H1 (cell line): ENCODE results near the gene APEH. TPM values are rescaled to one million over a fixed set of nuclear protein-coding genes. Genes with fewer than 3 reads are reported as not detected.

ENCODE experiments used
- CTCF ChIA-PET: fragments of 300-600 bp; sonication (Branson Sonifier 250); formaldehyde crosslinking; loops from one replicate; lab custom pipeline; 2021; ENCODE audit not compliant: partially characterized antibody; lab: Charles Lee
- POLR2A ChIA-PET: fragments of 300-600 bp; sonication (Branson Sonifier 250); formaldehyde crosslinking; loops from one replicate; lab custom pipeline; 2021; ENCODE audit warnings: inconsistent platforms; ENCODE audit not compliant: partially characterized antibody; lab: Charles Lee
- DNase-seq, 2 experiments: peaks; one replicate each; pipeline versions ENCODE4 v3.0.0 to v3.0.0-alpha.2; 2010 to 2022; ENCODE audit warnings: low spot score in 2 of 2, low read depth in 1 of 2, mixed read lengths in 1 of 2
- FAIRE-seq: peaks from 2 replicates; lab custom pipeline; 2011; peaks lifted over from hg19 to GRCh38; lab: Jason Lieb, UNC
- H2AFZ ChIP-seq: 2 replicates; pipeline ENCODE4 v1.8.1; 2012; ENCODE audit warnings: low read length, inconsistent platforms
- H2AK5ac ChIP-seq: 2 replicates; pipeline ENCODE4 v1.6.1; 2013; ENCODE audit warnings: low read depth, low read length
- H2BK120ac ChIP-seq: replicated peaks from 2 replicates; pipeline ENCODE3; 2013; ENCODE audit warnings: low read depth, low read length, inconsistent platforms
- H2BK12ac ChIP-seq: 2 replicates; pipeline ENCODE4 v1.6.1; 2013; ENCODE audit warnings: low read depth, low read length
- H2BK15ac ChIP-seq: 2 replicates; pipeline ENCODE4 v1.6.1; 2013; ENCODE audit warnings: low read length
- H2BK20ac ChIP-seq: 2 replicates; pipeline ENCODE4 v1.6.1; 2013; ENCODE audit warnings: low read length
- H2BK5ac ChIP-seq: 2 replicates; pipeline ENCODE4 v1.6.1; 2013; ENCODE audit warnings: low read depth, low read length
- H3K14ac ChIP-seq: 2 replicates; pipeline ENCODE4 v1.6.1; 2013; ENCODE audit warnings: inconsistent platforms; ENCODE audit not compliant: insufficient read length
- H3K18ac ChIP-seq: 2 replicates; pipeline ENCODE4 v1.6.1; 2013; ENCODE audit warnings: low read length; ENCODE audit errors: extremely low read depth
- H3K23ac ChIP-seq: 2 replicates; pipeline ENCODE4 v1.6.1; 2013; ENCODE audit warnings: inconsistent platforms; ENCODE audit not compliant: insufficient read length
- H3K23me2 ChIP-seq: 2 replicates; pipeline ENCODE4 v1.6.1; 2013; ENCODE audit warnings: low read depth, low read length
- H3K27ac ChIP-seq: 2 replicates; pipeline ENCODE4 v1.6.1; 2011; ENCODE audit warnings: low read depth, low read length, inconsistent platforms
- H3K27me3 ChIP-seq, 4 experiments: replicated peaks in 1 of 4; 1 replicate in 1 of 4; 2 replicates in 3 of 4; pipeline versions ENCODE4 v1.6.1 to v1.8.1; 2011 to 2013; ENCODE audit warnings: low read length in 3 of 4, mild to moderate bottlenecking in 3 of 4, inconsistent platforms in 2 of 4, mixed read lengths in 2 of 4, moderate library complexity in 1 of 4; ENCODE audit not compliant: control insufficient read depth in 3 of 4, insufficient read depth in 3 of 4; ENCODE audit errors: extremely low read depth in 1 of 4
- H3K36me3 ChIP-seq, 4 experiments: 2 replicates each; pipeline versions ENCODE4 v1.6.1 to v1.8.1; 2011 to 2013; ENCODE audit warnings: mild to moderate bottlenecking in 4 of 4, low read length in 3 of 4, moderate library complexity in 2 of 4, control low read depth in 1 of 4, inconsistent platforms in 1 of 4; ENCODE audit not compliant: insufficient read depth in 4 of 4, control insufficient read depth in 2 of 4
- H3K4ac ChIP-seq: replicated peaks from 2 replicates; pipeline ENCODE3; 2013; ENCODE audit warnings: low read length, low read depth, mixed read lengths, inconsistent platforms; ENCODE audit not compliant: insufficient read length
- H3K4me1 ChIP-seq, 4 experiments: replicated peaks in 1 of 4; 1 replicate in 1 of 4; 2 replicates in 3 of 4; pipeline versions ENCODE4 v1.6.1 to v1.8.1; 2011 to 2013; ENCODE audit warnings: low read length in 3 of 4, inconsistent platforms in 2 of 4, mixed read lengths in 1 of 4; ENCODE audit not compliant: insufficient read depth in 4 of 4, control insufficient read depth in 3 of 4
- H3K4me2 ChIP-seq, 2 experiments: 2 replicates each; pipeline versions ENCODE4 v1.6.1 to v1.8.1; 2011 to 2013; ENCODE audit warnings: low read depth in 2 of 2, low read length in 2 of 2, control low read depth in 1 of 2, inconsistent platforms in 1 of 2, mild to moderate bottlenecking in 1 of 2; ENCODE audit not compliant: insufficient read depth in 1 of 2
- H3K4me3 ChIP-seq, 4 experiments: fragments of 200-600, 300-600 bp in 1 of 4; sonication (generic), shearing (Covaris generic), sonication (Bioruptor Twin) in 1 of 4; 2 replicates each; pipeline versions ENCODE4 v1.5.1 to v1.8.1; 2011 to 2016; ENCODE audit warnings: low read length in 4 of 4, low read depth in 3 of 4, control low read depth in 2 of 4, inconsistent platforms in 2 of 4, mild to moderate bottlenecking in 2 of 4, mixed read lengths in 1 of 4, moderate library complexity in 1 of 4; ENCODE audit not compliant: insufficient read depth in 2 of 4; ENCODE audit errors: extremely low read depth in 1 of 4
- H3K56ac ChIP-seq: replicated peaks from 2 replicates; pipeline ENCODE3; 2013; ENCODE audit warnings: low read depth, mild to moderate bottlenecking, mixed read lengths, low read length, inconsistent platforms; ENCODE audit not compliant: insufficient read length
- H3K79me1 ChIP-seq: 2 replicates; pipeline ENCODE4 v1.6.1; 2013; ENCODE audit warnings: low read depth, low read length, control low read depth
- H3K79me2 ChIP-seq, 2 experiments: 2 replicates each; pipeline versions ENCODE4 v1.6.1 to v1.8.1; 2012 to 2013; ENCODE audit warnings: low read length in 2 of 2, mild to moderate bottlenecking in 2 of 2, inconsistent platforms in 1 of 2; ENCODE audit not compliant: insufficient read depth in 2 of 2, control insufficient read depth in 1 of 2
- H3K9ac ChIP-seq, 4 experiments: replicated peaks in 1 of 4; 1 replicate in 1 of 4; 2 replicates in 3 of 4; pipeline versions ENCODE4 v1.6.1 to v1.8.1; 2011 to 2013; ENCODE audit warnings: low read depth in 3 of 4, low read length in 3 of 4, control low read depth in 2 of 4, mild to moderate bottlenecking in 2 of 4, moderate library complexity in 2 of 4, inconsistent platforms in 1 of 4; ENCODE audit errors: extremely low read depth in 1 of 4
- H3K9me3 ChIP-seq, 2 experiments: 2 replicates each; pipeline versions ENCODE4 v1.6.1 to v1.8.1; 2012 to 2013; ENCODE audit warnings: mild to moderate bottlenecking in 2 of 2, moderate library complexity in 2 of 2, control low read depth in 1 of 2, inconsistent platforms in 1 of 2, low read depth in 1 of 2, low read length in 1 of 2, mixed read lengths in 1 of 2; ENCODE audit not compliant: insufficient read depth in 2 of 2
- H4K20me1 ChIP-seq, 2 experiments: replicated peaks in 1 of 2; 2 replicates each; pipeline versions ENCODE3 to v1.8.1; 2011 to 2013; ENCODE audit warnings: inconsistent platforms in 2 of 2, low read length in 2 of 2, mild to moderate bottlenecking in 1 of 2; ENCODE audit not compliant: insufficient read depth in 2 of 2, control insufficient read depth in 1 of 2
- H4K5ac ChIP-seq: 2 replicates; pipeline ENCODE4 v1.6.1; 2013; ENCODE audit warnings: low read length, low read depth, mixed read lengths, inconsistent platforms; ENCODE audit not compliant: insufficient read length
- H4K8ac ChIP-seq: 2 replicates; pipeline ENCODE4 v1.8.0; 2013; ENCODE audit warnings: mild to moderate bottlenecking, moderate library complexity, low read length, inconsistent platforms; ENCODE audit not compliant: insufficient read depth; ENCODE audit errors: extremely low read depth
- H4K91ac ChIP-seq: replicated peaks from 2 replicates; pipeline ENCODE3; 2013; ENCODE audit warnings: low read length, mixed read lengths, inconsistent platforms; ENCODE audit not compliant: insufficient read length
- BACH1 ChIP-seq: IDR thresholded peaks from 2 replicates; pipeline ENCODE4 v1.6.1; 2012; ENCODE audit warnings: low read length, improper control_type of control experiment
- CHD2 ChIP-seq: IDR thresholded peaks from 2 replicates; pipeline ENCODE4 v1.6.1; 2012; ENCODE audit warnings: low read length, improper control_type of control experiment
- CREB1 ChIP-seq: IDR thresholded peaks from 2 replicates; pipeline ENCODE4 v1.6.1; 2012; ENCODE audit warnings: inconsistent platforms
- GTF2F1 ChIP-seq: IDR thresholded peaks from 2 replicates; pipeline ENCODE4 v1.6.1; 2012; ENCODE audit warnings: low read depth, low read length, improper control_type of control experiment, borderline replicate concordance
- KDM4A ChIP-seq: IDR thresholded peaks from one replicate; pipeline ENCODE4 v1.7.1; 2012; ENCODE audit warnings: low read depth, mild to moderate bottlenecking, moderate library complexity, low read length, inconsistent platforms; ENCODE audit not compliant: severe bottlenecking
- PHF8 ChIP-seq: fragments of 200-600 bp; sonication (generic); conservative IDR thresholded peaks from 2 replicates; pipeline ENCODE4 v1.7.1; 2012; ENCODE audit warnings: low read depth, mild to moderate bottlenecking, inconsistent platforms, low read length, moderate library complexity
- POU5F1 ChIP-seq: IDR thresholded peaks from 2 replicates; pipeline ENCODE4 v1.6.1; 2011; ENCODE audit warnings: low read depth, mild to moderate bottlenecking, low read length, moderate library complexity
- SIN3A ChIP-seq, 2 experiments: IDR thresholded peaks in 1 of 2; conservative IDR thresholded peaks in 1 of 2; 2 replicates each; pipeline ENCODE4 v1.6.1; 2011 to 2012; ENCODE audit warnings: low read length in 2 of 2, improper control_type of control experiment in 1 of 2, low read depth in 1 of 2, mild to moderate bottlenecking in 1 of 2
- TBP ChIP-seq: IDR thresholded peaks from 2 replicates; pipeline ENCODE4 v1.6.1; 2011; ENCODE audit warnings: low read depth, low read length, improper control_type of control experiment
- WGBS, 2 experiments: shearing (Covaris generic) in 1 of 2; methylation state at CpG; one replicate each; pipeline versions ENCODE4 v1.1.6 to v1.1.7; 2013 to 2015; ENCODE audit warnings: low lambda C conversion rate in 2 of 2, mixed read lengths in 2 of 2, inconsistent platforms in 1 of 2, low coverage in 1 of 2, missing lambda C conversion rate in 1 of 2; ENCODE audit not compliant: insufficient replicate concordance in 2 of 2, insufficient coverage in 1 of 2, insufficient read length in 1 of 2; ENCODE audit errors: extremely low coverage in 1 of 2, missing lambda C conversion rate in 1 of 2; 5-methylcytosine and 5-hydroxymethylcytosine counted together
- polyA plus RNA-seq, 7 experiments: library from polyadenylated mRNA; depleted of rRNA in 3 of 7; stranded (reverse) in 5 of 7; unstranded in 2 of 7; fragments of >200 nt in 5 of 7; fragments of 200-250 nt in 2 of 7; gene quantifications; 1 replicate in 5 of 7; 2 replicates in 1 of 7; 4 replicates in 1 of 7; pipeline versions ENCODE4 v1.2.1 to v1.2.3, GENCODE V29; 2011 to 2013; ENCODE audit warnings: missing spikeins in 2 of 7, mixed read lengths in 2 of 7
- total RNA-seq: library from RNA; stranded (reverse); fragmentation: NEBNext Ultra II Directional; extraction: Animal tissue kit (Norgen Biotek cat#: 25700); gene quantifications from 2 replicates; pipeline ENCODE4 v1.2.1, GENCODE V29; 2021
- TF ChIP-seq, protein P1 (sequence below): IDR thresholded peaks from 2 replicates; pipeline ENCODE4 v1.6.1; 2012; ENCODE audit warnings: low read length, inconsistent platforms
- TF ChIP-seq, protein P2 (sequence below): IDR thresholded peaks from 2 replicates; pipeline ENCODE4 v1.6.1; 2012; ENCODE audit warnings: inconsistent platforms

APEH gene
- total and polyA plus RNA-seq, 2 of the 8 experiments (the other 6 are each of a cell fraction or from before 2014, with no cell fraction given) = 222 to 260 TPM

DNA sequence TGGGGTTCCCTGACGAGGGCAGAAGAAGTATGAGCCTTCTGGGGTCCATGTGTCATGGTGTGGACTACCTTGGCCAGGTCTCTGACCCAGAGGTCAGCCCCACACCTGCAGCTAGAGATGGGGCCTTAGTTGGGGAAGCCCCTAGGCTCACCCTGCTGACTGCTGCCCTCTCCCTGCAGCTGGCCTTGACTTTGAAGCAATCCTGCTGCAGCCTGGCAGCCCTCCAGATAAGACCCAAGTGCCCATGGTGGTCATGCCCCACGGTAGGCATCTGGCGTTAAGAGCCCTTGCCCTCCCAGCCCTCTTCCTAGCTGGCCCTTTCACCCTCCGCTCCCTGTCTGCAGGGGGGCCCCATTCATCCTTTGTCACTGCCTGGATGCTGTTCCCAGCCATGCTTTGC, 7.4 kb downstream of the APEH start:
- no peak overlapping the region for H3K56ac ChIP-seq
- no peaks in the 10 kb centered on the region for H3K79me2 ChIP-seq
- POLR2A ChIA-PET = interaction anchor here (1.1 kb wide), 1 partner anchor 59 kb away, joined by 3 read pairs; no protein-coding TSS in a partner anchor
- H3K9me3 ChIP-seq = no peaks in the 10 kb centered on the region
- H4K91ac ChIP-seq = no peak overlapping the region
- no peak overlapping the region; the same call in 1 of the 2 replicates for H4K8ac ChIP-seq
- peaks cover 2% of the 10 kb centered on the region; the same call in 1 of the 2 replicates for H3K23me2 ChIP-seq
- H3K23ac ChIP-seq = no peak overlapping the region
- TF ChIP-seq, protein P1, sequence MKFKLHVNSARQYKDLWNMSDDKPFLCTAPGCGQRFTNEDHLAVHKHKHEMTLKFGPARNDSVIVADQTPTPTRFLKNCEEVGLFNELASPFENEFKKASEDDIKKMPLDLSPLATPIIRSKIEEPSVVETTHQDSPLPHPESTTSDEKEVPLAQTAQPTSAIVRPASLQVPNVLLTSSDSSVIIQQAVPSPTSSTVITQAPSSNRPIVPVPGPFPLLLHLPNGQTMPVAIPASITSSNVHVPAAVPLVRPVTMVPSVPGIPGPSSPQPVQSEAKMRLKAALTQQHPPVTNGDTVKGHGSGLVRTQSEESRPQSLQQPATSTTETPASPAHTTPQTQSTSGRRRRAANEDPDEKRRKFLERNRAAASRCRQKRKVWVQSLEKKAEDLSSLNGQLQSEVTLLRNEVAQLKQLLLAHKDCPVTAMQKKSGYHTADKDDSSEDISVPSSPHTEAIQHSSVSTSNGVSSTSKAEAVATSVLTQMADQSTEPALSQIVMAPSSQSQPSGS = no peak
- TF ChIP-seq CHD2 = no peak
- TF ChIP-seq POU5F1 = no peak
- no peak for TF ChIP-seq BACH1
- TF ChIP-seq TBP = no peak
- TF ChIP-seq, protein P2, sequence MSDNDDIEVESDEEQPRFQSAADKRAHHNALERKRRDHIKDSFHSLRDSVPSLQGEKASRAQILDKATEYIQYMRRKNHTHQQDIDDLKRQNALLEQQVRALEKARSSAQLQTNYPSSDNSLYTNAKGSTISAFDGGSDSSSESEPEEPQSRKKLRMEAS = no peak
- no peak for TF ChIP-seq KDM4A
- no peak for TF ChIP-seq SIN3A (conservative IDR thresholded peaks at IDR 0.05 in 1 of 2, IDR thresholded peaks at IDR 0.05 in 1 of 2; ENCODE audit: low read depth in 1 of 2, low read length in 2 of 2)
- no peak for TF ChIP-seq GTF2F1
- TF ChIP-seq PHF8 = no peak
- TF ChIP-seq CREB1 = no peak
- H2BK5ac ChIP-seq = no peak overlapping the region
- DNase-seq (no peak), FAIRE-seq (no peak)
- H3K4me3 ChIP-seq = no peak overlapping the region
- peaks cover 42 to 69% (median 65%) of the 10 kb centered on the region in 4 experiments for H3K36me3 ChIP-seq
- no peak overlapping the region for H4K5ac ChIP-seq
- H2BK15ac ChIP-seq = no peak overlapping the region
- no peak overlapping the region for H3K4me2 ChIP-seq
- H2AK5ac ChIP-seq = no peak overlapping the region
- H3K4ac ChIP-seq = no peak overlapping the region
- 91% methylated on average over 4 of the region's 4 CpGs; no CpG with 5 or more reads in 1 of the 2 experiments for WGBS, 2 experiments
- no peak overlapping the region for H3K27ac ChIP-seq
- H3K79me1 ChIP-seq = no peaks in the 10 kb centered on the region
- no peak overlapping the region for H2BK20ac ChIP-seq
- H2BK12ac ChIP-seq = no peak overlapping the region
- no peak overlapping the region for H2BK120ac ChIP-seq
- H3K4me1 ChIP-seq = no peaks in the 10 kb centered on the region
- no peak overlapping the region for H2AFZ ChIP-seq
- H3K14ac ChIP-seq = no peak overlapping the region
- peaks cover 0 to 21% of the 10 kb centered on the region in 2 experiments for H4K20me1 ChIP-seq
- peaks cover 0 to 3% (median 3%) of the 10 kb centered on the region in 4 experiments; a peak in 2 of 7 replicates for H3K27me3 ChIP-seq
- CTCF ChIA-PET = interaction anchor here (0.6 to 2.3 kb wide), 5 partner anchors 9 to 208 kb away, joined by 3 to 6 read pairs (median 5); no protein-coding TSS in a partner anchor
- H3K9ac ChIP-seq = no peak overlapping the region
- H3K18ac ChIP-seq = no peak overlapping the region
